Kidney capillary endothelial cell (primary cell): ENCODE measurements around the gene CDHR2.

Source experiments
- DNase-seq: peaks from one replicate; pipeline ENCODE4 v3.0.0-alpha.2; 2018; ENCODE audit warnings: low spot score

CDHR2 gene

DNA sequence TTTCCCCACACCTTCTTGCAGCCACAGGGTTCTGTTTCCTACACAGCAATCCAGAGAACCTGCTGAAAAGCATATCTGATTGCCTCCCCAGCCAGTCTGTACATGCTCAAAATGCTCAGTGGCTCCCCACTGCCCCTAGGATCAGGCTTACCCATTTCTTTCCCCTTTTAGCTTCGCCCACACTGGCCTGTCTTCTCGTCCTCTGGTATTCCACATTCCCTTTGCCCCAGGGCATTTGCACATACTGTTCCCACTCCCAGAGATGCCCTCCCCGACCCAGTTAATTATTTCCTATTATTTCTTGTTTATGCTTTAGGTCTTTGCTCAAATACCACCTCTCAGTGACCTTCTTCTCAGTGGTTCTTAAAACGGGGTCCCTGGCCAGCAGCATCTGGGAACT lies 91.5 kb downstream of the CDHR2 start:
- DNase-seq = no peak

DNA sequence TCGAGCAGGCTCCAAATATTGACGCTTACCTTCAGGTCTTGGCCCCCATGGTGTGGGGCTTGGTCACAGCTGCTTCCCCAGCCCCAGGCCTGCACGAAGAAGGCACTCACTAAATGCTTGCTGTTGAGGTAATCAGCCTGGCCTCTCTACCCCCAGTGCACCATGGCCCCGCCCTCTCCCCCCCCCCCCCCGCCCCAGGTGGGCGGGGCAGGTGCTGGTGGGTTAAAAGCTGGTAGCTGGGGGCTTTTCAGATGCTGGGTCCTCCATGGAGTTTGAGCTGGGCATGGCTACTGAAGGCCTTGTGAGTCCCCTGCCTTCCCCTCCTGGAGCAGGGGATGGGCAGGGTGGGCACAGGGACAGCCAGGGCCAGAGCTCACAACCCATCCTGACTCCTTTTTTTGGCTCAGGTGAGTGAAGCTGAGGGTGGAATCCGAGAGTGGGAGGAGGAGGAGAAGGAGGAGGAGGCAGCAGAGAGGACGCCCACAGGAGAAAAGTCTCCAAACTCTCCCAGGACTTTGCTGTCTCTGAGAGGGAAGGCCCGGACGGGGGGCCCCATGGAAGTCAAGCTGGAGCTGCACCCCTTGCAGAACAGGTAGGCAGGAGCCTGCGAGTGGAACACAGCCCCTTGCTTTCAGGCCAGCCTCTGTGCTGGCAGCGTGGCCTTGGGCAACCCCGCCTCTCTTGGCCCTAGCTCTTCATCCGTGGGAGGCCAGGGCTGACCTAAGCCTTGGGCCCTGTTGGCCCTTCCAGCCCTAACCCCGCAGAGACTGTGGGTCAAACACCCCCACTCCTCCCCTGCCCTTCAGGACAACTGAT lies 93.7 kb downstream of the CDHR2 start:
- no peak for DNase-seq

DNA sequence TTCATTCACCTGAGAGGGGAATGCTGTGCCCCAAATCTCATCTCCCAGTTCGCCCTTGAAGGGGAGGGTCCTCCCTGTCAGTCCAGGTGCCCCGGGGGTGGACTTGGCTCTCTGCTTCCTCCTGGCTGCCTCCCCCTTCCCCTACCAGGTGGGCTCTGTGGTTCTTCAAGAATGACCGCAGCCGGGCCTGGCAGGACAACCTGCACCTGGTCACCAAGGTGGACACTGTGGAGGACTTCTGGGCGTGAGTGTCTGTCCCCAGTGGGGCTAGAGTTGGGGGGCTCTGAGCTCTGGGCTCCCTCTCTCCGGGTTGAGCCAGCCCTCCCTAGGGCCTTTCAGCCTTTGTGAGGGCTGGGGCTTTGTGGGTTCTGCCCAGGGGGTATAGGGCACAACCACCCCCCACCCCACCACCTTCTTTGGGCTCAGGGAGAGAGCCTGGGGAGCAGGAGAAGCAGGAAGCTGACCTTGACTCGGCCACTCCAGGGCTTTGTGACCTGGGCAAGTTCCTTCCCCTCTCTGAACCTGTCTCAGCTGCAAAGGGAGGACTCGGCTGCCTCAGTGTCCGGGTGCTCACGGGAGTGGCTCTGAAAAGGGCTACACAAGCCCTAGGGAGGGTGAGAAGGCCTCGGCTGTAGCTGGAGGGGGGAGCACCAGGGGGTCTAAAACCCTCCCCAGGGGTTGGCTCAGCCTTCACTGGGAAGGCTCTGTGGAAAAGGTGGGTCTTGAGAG lies 94.5 kb downstream of the CDHR2 start:
- no peak for DNase-seq

DNA sequence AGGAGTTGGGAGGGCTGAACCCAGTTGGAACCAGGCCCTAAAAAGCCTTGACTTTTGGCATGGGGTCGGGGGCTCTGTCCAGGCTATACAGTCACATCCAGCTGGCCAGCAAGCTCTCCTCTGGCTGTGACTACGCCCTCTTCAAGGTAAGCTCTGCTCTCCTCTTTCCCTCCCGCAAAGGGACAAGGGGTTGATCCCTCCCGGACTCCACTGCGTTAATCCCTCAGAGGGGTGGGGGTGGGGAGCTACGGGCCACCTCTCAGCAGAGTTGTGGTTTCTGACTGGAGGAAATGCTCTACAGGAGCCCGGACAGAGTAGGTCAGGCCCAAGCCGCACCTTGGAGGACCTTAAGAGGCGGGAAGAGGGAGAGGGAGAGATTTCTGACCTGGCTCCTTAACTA lies 95.2 kb downstream of the CDHR2 start:
- DNase-seq = no peak

DNA sequence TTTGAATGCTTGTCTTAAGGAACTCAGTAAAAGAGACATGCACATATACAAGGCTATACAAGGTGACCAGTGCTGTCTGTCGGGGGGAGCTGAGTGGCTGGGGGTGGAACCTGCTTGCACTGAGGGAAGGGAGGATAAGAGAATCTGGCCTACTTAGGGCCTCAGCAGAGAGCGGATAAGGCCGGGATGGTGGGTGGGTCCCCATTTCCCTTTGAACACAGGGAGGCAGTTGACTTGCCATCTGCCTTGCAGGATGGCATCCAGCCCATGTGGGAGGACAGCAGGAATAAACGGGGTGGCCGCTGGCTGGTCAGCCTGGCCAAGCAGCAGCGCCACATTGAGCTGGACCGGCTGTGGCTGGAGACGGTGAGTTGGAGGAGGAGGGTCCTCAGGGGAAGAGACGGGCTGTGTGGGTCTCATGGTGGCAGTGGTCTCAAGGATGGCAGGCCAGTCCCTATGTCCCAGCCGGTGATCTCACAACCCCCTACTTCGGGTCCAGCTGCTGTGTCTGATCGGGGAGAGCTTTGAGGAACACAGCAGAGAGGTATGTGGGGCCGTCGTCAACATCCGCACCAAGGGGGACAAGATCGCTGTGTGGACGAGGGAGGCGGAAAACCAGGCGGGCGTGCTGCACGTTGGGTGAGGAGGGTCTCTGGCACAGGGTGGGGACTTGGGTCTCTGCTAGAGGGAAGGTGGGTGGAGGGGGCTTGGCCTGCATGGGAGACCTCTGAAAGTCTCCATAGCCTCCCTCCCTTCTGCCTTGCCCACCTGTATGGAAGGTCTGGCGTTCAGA lies 95.9 kb downstream of the CDHR2 start:
- no peak for DNase-seq
